ENCODE results near the gene CAVIN4.

The CAVIN4 gene

GRCh38 chr9:100577776-100578448 is at the start of gene CAVIN4:
TSS of gene CAVIN4 (plus strand) at chr9:100578079. CDS start at chr9:100578144, 65 bp downstream.
- DNase-seq: no peak

GRCh38 chr9:100534401-100534800 is 43.5 kb upstream of the CAVIN4 start:
- no peak for DNase-seq

GRCh38 chr9:100540327-100540726 is 37.6 kb upstream of the CAVIN4 start:
- DNase-seq: no peak

GRCh38 chr9:100549048-100549447 is 28.8 kb upstream of the CAVIN4 start:
- no peak for DNase-seq

- no peak for DNase-seq
These were observed 22.9 kb upstream of the CAVIN4 start for GRCh38 chr9:100554935-100555401.

- no peak for DNase-seq
These were observed 22.4 kb upstream of the CAVIN4 start for GRCh38 chr9:100555471-100555870.

- no peak for DNase-seq
These were observed 20.8 kb upstream of the CAVIN4 start for GRCh38 chr9:100557053-100557452.

GRCh38 chr9:100561256-100561655 is 16.6 kb upstream of the CAVIN4 start:
- no peak for DNase-seq

GRCh38 chr9:100567856-100568255 is 10.0 kb upstream of the CAVIN4 start:
- DNase-seq: no peak

GRCh38 chr9:100573655-100574260 is 4.1 kb upstream of the CAVIN4 start:
- no peak for DNase-seq

GRCh38 chr9:100575006-100575405 is 2.9 kb upstream of the CAVIN4 start:
- no peak for DNase-seq

- no peak for DNase-seq
These were observed 2.0 kb upstream of the CAVIN4 start for GRCh38 chr9:100575765-100576386.

- DNase-seq: no peak
These were observed 731 bp downstream of the CAVIN4 start for GRCh38 chr9:100578610-100579009.

- DNase-seq: no peak
These were observed 1.8 kb downstream of the CAVIN4 start for GRCh38 chr9:100579665-100580064.

GRCh38 chr9:100580257-100580656 is 2.4 kb downstream of the CAVIN4 start:
- no peak for DNase-seq

GRCh38 chr9:100581081-100581480 is 3.2 kb downstream of the CAVIN4 start:
- no peak for DNase-seq

GRCh38 chr9:100581661-100582060 is 3.8 kb downstream of the CAVIN4 start:
- DNase-seq: no peak

GRCh38 chr9:100583014-100583802 is 5.3 kb downstream of the CAVIN4 start:
- no peak for DNase-seq

GRCh38 chr9:100584951-100585350 is 7.1 kb downstream of the CAVIN4 start:
- no peak for DNase-seq

GRCh38 chr9:100586093-100586492 is 8.2 kb downstream of the CAVIN4 start:
- DNase-seq: no peak

GRCh38 chr9:100587375-100587774 is 9.5 kb downstream of the CAVIN4 start:
- DNase-seq: no peak

- DNase-seq: no peak
These were observed 11.7 kb downstream of the CAVIN4 start for GRCh38 chr9:100589582-100589981.

- no peak for DNase-seq
These were observed 12.6 kb downstream of the CAVIN4 start for GRCh38 chr9:100590481-100590880.

All from CD4-positive, alpha-beta T cell treated with Interleukin-1 beta for 1 hour (primary cell).